WTC11 (cell line): ENCODE measurements around the gene SCNN1B. TPM values are rescaled to one million over a fixed set of nuclear protein-coding genes. Genes with fewer than 3 reads are reported as not detected.

Experiments used
- ATAC-seq: fragments of 200-7000 bp; cut with Tn5 transposase; 2 replicates; pipeline ENCODE4 v1.10.0; 2021; ENCODE audit warnings: mild to moderate bottlenecking, moderate library complexity
- CTCF ChIA-PET: fragments of 300-600 bp; sonication (Branson Sonifier 250); formaldehyde crosslinking; loops from one replicate; lab custom pipeline; 2021; ENCODE audit warnings: antibody characterized with exemption; lab: Charles Lee
- POLR2A ChIA-PET: fragments of 350-600 bp; sonication (Branson Sonifier 250); formaldehyde crosslinking; loops from one replicate; lab custom pipeline; 2021; ENCODE audit warnings: antibody characterized with exemption; lab: Charles Lee
- DNase-seq: peaks from one replicate; pipeline ENCODE4 v3.0.0; 2021; ENCODE audit warnings: low spot score
- H3K27ac Mint-ChIP-seq: 2 replicates; pipeline ENCODE4 v1.8.0; 2021; ENCODE audit warnings: mixed read lengths
- H3K27me3 Mint-ChIP-seq: 2 replicates; pipeline ENCODE4 v1.8.0; 2021; ENCODE audit warnings: low read depth, mild to moderate bottlenecking, moderate library complexity, mixed read lengths
- H3K36me3 Mint-ChIP-seq: 2 replicates; pipeline ENCODE4 v1.8.0; 2021; ENCODE audit warnings: mixed read lengths
- H3K4me1 Mint-ChIP-seq: 2 replicates; pipeline ENCODE4 v1.8.0; 2022; ENCODE audit warnings: mixed read lengths
- H3K4me3 Mint-ChIP-seq: 2 replicates; pipeline ENCODE4 v1.8.0; 2021; ENCODE audit warnings: mild to moderate bottlenecking, moderate library complexity, mixed read lengths
- H3K9me3 Mint-ChIP-seq: 2 replicates; pipeline ENCODE4 v1.8.0; 2021; ENCODE audit warnings: mixed read lengths
- ATF2 ChIP-seq: sonication (generic); formaldehyde crosslinking; IDR thresholded peaks from 2 replicates; pipeline ENCODE4 v1.8.1; 2022; ENCODE audit warnings: low read depth, missing genetic modification reagents, borderline replicate concordance
- ATF3 ChIP-seq: sonication (generic); formaldehyde crosslinking; conservative IDR thresholded peaks from 2 replicates; pipeline ENCODE4 v1.8.1; 2022; ENCODE audit warnings: mild to moderate bottlenecking, missing genetic modification reagents
- CBFB ChIP-seq: sonication (generic); formaldehyde crosslinking; IDR thresholded peaks from 2 replicates; pipeline ENCODE4 v1.8.1; 2022; ENCODE audit warnings: mild to moderate bottlenecking, low read depth, missing genetic modification reagents
- E2F5 ChIP-seq: sonication (generic); formaldehyde crosslinking; IDR thresholded peaks from 2 replicates; pipeline ENCODE4 v1.8.1; 2022; ENCODE audit warnings: mild to moderate bottlenecking, moderate library complexity, missing genetic modification reagents
- FOXP4 ChIP-seq: sonication (generic); formaldehyde crosslinking; IDR thresholded peaks from 2 replicates; pipeline ENCODE4 v1.8.0; 2022; ENCODE audit warnings: mild to moderate bottlenecking, missing genetic modification reagents
- HMGXB4 ChIP-seq: sonication (generic); formaldehyde crosslinking; IDR thresholded peaks from 2 replicates; pipeline ENCODE4 v1.8.1; 2023; ENCODE audit warnings: mild to moderate bottlenecking, moderate library complexity, missing genetic modification reagents
- NFE2L1 ChIP-seq: sonication (generic); formaldehyde crosslinking; IDR thresholded peaks from 2 replicates; pipeline ENCODE4 v1.8.1; 2023; ENCODE audit warnings: missing genetic modification reagents
- NR1H2 ChIP-seq: sonication (generic); formaldehyde crosslinking; IDR thresholded peaks from 2 replicates; pipeline ENCODE4 v1.9.0; 2021; ENCODE audit warnings: mild to moderate bottlenecking, moderate library complexity, missing genetic modification reagents
- SMAD4 ChIP-seq: sonication (generic); formaldehyde crosslinking; IDR thresholded peaks from 2 replicates; pipeline ENCODE4 v1.8.0; 2022; ENCODE audit warnings: mild to moderate bottlenecking, missing genetic modification reagents
- SP1 ChIP-seq: sonication (generic); formaldehyde crosslinking; conservative IDR thresholded peaks from 2 replicates; pipeline ENCODE4 v1.8.1; 2022; ENCODE audit warnings: missing genetic modification reagents
- TEAD1 ChIP-seq: sonication (generic); formaldehyde crosslinking; IDR thresholded peaks from 2 replicates; pipeline ENCODE4 v1.8.0; 2022; ENCODE audit warnings: mild to moderate bottlenecking, missing genetic modification reagents
- TP53 ChIP-seq: sonication (generic); formaldehyde crosslinking; IDR thresholded peaks from 2 replicates; pipeline ENCODE4 v1.8.1; 2023; ENCODE audit warnings: mild to moderate bottlenecking, missing genetic modification reagents
- ZBTB21 ChIP-seq: sonication (generic); formaldehyde crosslinking; IDR thresholded peaks from 2 replicates; pipeline ENCODE4 v1.8.1; 2023; ENCODE audit warnings: mild to moderate bottlenecking, missing genetic modification reagents, borderline replicate concordance
- ZNF232 ChIP-seq: sonication (generic); formaldehyde crosslinking; IDR thresholded peaks from 2 replicates; pipeline ENCODE4 v1.8.0; 2022; ENCODE audit warnings: mild to moderate bottlenecking, missing genetic modification reagents
- ZNF317 ChIP-seq: sonication (generic); formaldehyde crosslinking; IDR thresholded peaks from 2 replicates; pipeline ENCODE4 v1.8.1; 2023; ENCODE audit warnings: low read depth, mild to moderate bottlenecking, moderate library complexity, missing genetic modification reagents, borderline replicate concordance
- ZNF416 ChIP-seq: fragments of 250-450 bp; sonication (Bioruptor Pico); IDR thresholded peaks from 2 replicates; pipeline ENCODE4 v1.9.0; 2021; ENCODE audit warnings: mild to moderate bottlenecking, inconsistent platforms
- ZNF532 ChIP-seq: fragments of 250-450 bp; sonication (Bioruptor Pico); IDR thresholded peaks from 2 replicates; pipeline ENCODE4 v1.9.0; 2021; ENCODE audit warnings: mild to moderate bottlenecking, borderline replicate concordance
- total RNA-seq: library from RNA; stranded (reverse); gene quantifications from 3 replicates; pipeline ENCODE4 v1.2.3, GENCODE V29; 2021

The SCNN1B gene
- total RNA-seq, 1 experiment from 2014 or later: 4.8 TPM

GRCh38 chr16:23375643-23376042 is 73.5 kb downstream of the SCNN1B start:
- no peaks in the 10 kb centered on the region for H3K9me3 Mint-ChIP-seq
- no peak for ATAC-seq
- CTCF ChIA-PET: interaction anchor here (0.6 to 1.9 kb wide), 4 partner anchors 10 to 59 kb away, joined by 3 to 9 read pairs (median 4); no protein-coding TSS in a partner anchor
- no peak for DNase-seq
- H3K4me1 Mint-ChIP-seq: no peaks in the 10 kb centered on the region
- H3K27ac Mint-ChIP-seq: no peak overlapping the region
- TF ChIP-seq NFE2L1 (no peak), SMAD4 (CRISPR knock-in tag) (no peak), HMGXB4 (CRISPR knock-in tag) (no peak), TEAD1 (CRISPR knock-in tag) (no peak), ZNF232 (CRISPR knock-in tag) (no peak), CBFB (CRISPR knock-in tag) (no peak)
- no peak overlapping the region for H3K4me3 Mint-ChIP-seq
- H3K36me3 Mint-ChIP-seq: no peaks in the 10 kb centered on the region
- POLR2A ChIA-PET: no interaction called here
- H3K27me3 Mint-ChIP-seq: no peaks in the 10 kb centered on the region

- POLR2A ChIA-PET: no interaction called here
- H3K27ac Mint-ChIP-seq: no peak overlapping the region
Measured at GRCh38 chr16:23377071-23377931, 75.2 kb downstream of the SCNN1B start.

GRCh38 chr16:23378256-23378655 is 76.2 kb downstream of the SCNN1B start:
- TF ChIP-seq NR1H2 (CRISPR knock-in tag): no peak

More at GRCh38 chr16:23377071-23377931, 75.2 kb downstream of the SCNN1B start:
- no peak overlapping the region for H3K4me3 Mint-ChIP-seq
- no peak for TF ChIP-seq ZBTB21 (CRISPR knock-in tag)
- TF ChIP-seq, all 79 proteins: peak for 0
- ATAC-seq (no peak), DNase-seq (no peak)
- CTCF ChIA-PET: no interaction called here
- no peaks in the 10 kb centered on the region for H3K27me3 Mint-ChIP-seq
- no peaks in the 10 kb centered on the region for H3K9me3 Mint-ChIP-seq
- no peaks in the 10 kb centered on the region for H3K36me3 Mint-ChIP-seq
- no peaks in the 10 kb centered on the region for H3K4me1 Mint-ChIP-seq

GRCh38 chr16:23378921-23379320 is 76.8 kb downstream of the SCNN1B start:
- no peak overlapping the region for H3K27ac Mint-ChIP-seq
- H3K36me3 Mint-ChIP-seq: no peaks in the 10 kb centered on the region
- no peak for ATAC-seq
- POLR2A ChIA-PET: no interaction called here
- no peaks in the 10 kb centered on the region for H3K4me1 Mint-ChIP-seq
- no peak overlapping the region for H3K4me3 Mint-ChIP-seq
- DNase-seq: no peak
- no peaks in the 10 kb centered on the region for H3K27me3 Mint-ChIP-seq
- CTCF ChIA-PET: interaction anchor here (3.4 to 4.0 kb wide), 2 partner anchors 8 to 56 kb away, joined by 16 to 18 read pairs; no protein-coding TSS in a partner anchor
- H3K9me3 Mint-ChIP-seq: no peaks in the 10 kb centered on the region
- no peak for TF ChIP-seq ZNF416 (CRISPR knock-in tag)
- no peak for TF ChIP-seq FOXP4 (CRISPR knock-in tag)
- TF ChIP-seq ATF3 (CRISPR knock-in tag): no peak
- TF ChIP-seq NFE2L1: no peak
- no peak for TF ChIP-seq E2F5 (CRISPR knock-in tag)
- no peak for TF ChIP-seq SP1
- no peak for TF ChIP-seq TP53 (CRISPR knock-in tag)
- TF ChIP-seq ZNF317: no peak
- TF ChIP-seq ZNF532 (CRISPR knock-in tag): no peak
- TF ChIP-seq CBFB (CRISPR knock-in tag): no peak
- TF ChIP-seq ATF2 (CRISPR knock-in tag): no peak

More at GRCh38 chr16:23378256-23378655, 76.2 kb downstream of the SCNN1B start:
- ATAC-seq (no peak), DNase-seq (no peak)
- Mint-ChIP-seq H3K27ac (no peak overlapping the region), H3K4me1 (no peaks in the 10 kb centered on the region), H3K36me3 (no peaks in the 10 kb centered on the region), H3K27me3 (no peaks in the 10 kb centered on the region), H3K4me3 (no peak overlapping the region), H3K9me3 (no peaks in the 10 kb centered on the region)
- ChIA-PET CTCF (no interaction called here), POLR2A (no interaction called here)
